GM12891 (cell line): ENCODE data around the gene AGXT.

ENCODE experiments used
- POLR2A ChIP-seq: IDR thresholded peaks from 2 replicates; pipeline ENCODE4 v1.6.1; 2011; ENCODE audit warnings: low read depth, low read length, control low read depth
- POLR2AphosphoS5 ChIP-seq: IDR thresholded peaks from 2 replicates; pipeline ENCODE4 v1.6.1; 2011; ENCODE audit warnings: low read depth, low read length, control low read depth

- TF ChIP-seq POLR2A (no peak), POLR2AphosphoS5 (no peak)
These were observed 23.1 kb downstream of the AGXT start for GRCh38 chr2:240891492-240892340.
